KOPT-K1 (cell line): ENCODE data around the gene CSN2.

Experiments used
- H3K27ac ChIP-seq: fragments of 200-600 bp; sonication (generic); 2 replicates; pipeline ENCODE4 v1.5.1; 2016; ENCODE audit warnings: antibody characterized with exemption, mild to moderate bottlenecking, low read depth, low read length; ENCODE audit not compliant: poor library complexity, severe bottlenecking
- H3K36me3 ChIP-seq: fragments of 200-600 bp; sonication (generic); 2 replicates; pipeline ENCODE4 v1.5.1; 2017; ENCODE audit warnings: antibody characterized with exemption, mild to moderate bottlenecking, low read length, moderate library complexity; ENCODE audit not compliant: insufficient read depth
- H3K9me3 ChIP-seq: fragments of 200-600 bp; sonication (generic); 2 replicates; pipeline ENCODE4 v1.5.1; 2017; ENCODE audit warnings: antibody characterized with exemption, low read length, mild to moderate bottlenecking; ENCODE audit not compliant: insufficient read depth, poor library complexity, severe bottlenecking

CSN2 gene, protein sequence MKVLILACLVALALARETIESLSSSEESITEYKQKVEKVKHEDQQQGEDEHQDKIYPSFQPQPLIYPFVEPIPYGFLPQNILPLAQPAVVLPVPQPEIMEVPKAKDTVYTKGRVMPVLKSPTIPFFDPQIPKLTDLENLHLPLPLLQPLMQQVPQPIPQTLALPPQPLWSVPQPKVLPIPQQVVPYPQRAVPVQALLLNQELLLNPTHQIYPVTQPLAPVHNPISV

DNA sequence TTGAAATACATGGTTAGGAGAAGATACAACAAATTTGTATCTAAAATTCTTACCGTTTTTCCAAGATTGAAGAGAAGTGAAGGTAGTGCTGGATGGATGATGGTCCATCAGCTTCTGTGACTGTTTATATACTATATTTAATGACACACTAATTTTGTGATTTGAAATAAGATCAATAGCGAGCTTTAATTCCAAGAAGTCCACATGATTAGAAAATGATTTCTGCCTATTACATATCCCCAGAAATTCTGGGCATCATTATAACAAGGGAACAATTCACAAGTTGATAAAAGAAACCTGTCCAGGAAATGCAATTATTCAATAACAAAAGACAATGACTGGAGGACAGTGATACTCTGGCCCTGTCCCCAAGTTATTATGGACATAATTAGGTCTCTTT, at the start of gene CSN2:
CSN2 (minus strand) TSS at position 101 of the 400 bp plus-strand sequence. CDS start 4,733 bp downstream, outside the sequence.
- no peaks in the 10 kb centered on the region for H3K9me3 ChIP-seq

DNA sequence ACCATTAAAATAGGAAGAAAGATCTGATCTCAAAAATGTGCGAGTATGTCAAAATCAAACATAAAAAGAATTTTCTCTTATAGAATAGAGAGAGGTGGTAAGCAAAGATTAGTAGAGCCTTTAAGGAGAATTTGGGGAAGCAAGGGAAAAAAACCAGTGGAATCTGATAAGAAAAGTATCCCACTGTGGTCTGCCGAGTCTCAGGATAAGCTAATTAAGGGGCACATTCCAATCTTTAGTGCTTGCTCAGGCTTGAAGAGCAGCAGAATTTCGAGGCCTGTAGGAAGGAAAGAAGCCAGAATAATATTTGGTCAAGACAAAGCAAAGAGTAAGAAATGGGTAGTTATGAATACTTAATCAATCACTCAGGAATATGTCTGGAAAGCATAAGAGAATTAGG, 43.2 kb upstream of the CSN2 start:
- Histone ChIP-seq H3K27ac (no peak overlapping the region), H3K9me3 (no peaks in the 10 kb centered on the region), H3K36me3 (no peaks in the 10 kb centered on the region)

More for the DNA sequence above, at the start of gene CSN2:
- Histone ChIP-seq H3K36me3 (no peaks in the 10 kb centered on the region), H3K27ac (no peak within 1 kb of the TSS)

DNA sequence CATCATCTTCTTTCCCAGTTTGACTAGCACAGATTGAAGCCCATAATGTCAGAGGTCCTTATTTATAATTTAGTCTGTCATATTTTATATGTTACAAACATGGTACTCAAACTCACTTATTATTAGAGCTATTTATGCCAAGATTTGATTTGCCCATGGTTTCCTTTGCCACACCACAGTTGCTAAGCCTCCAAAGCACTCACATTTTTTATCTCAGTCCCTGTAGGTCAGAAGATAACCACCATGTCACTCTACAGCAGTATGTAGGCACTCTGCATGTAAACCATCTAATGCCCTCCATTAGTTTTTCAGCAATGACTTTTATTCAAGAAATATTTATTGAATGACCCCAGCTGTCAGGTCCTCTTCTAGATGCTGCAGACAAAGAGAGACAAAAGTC, 37.0 kb upstream of the CSN2 start:
- no peaks in the 10 kb centered on the region for H3K9me3 ChIP-seq
- no peak overlapping the region for H3K27ac ChIP-seq
- no peaks in the 10 kb centered on the region for H3K36me3 ChIP-seq

DNA sequence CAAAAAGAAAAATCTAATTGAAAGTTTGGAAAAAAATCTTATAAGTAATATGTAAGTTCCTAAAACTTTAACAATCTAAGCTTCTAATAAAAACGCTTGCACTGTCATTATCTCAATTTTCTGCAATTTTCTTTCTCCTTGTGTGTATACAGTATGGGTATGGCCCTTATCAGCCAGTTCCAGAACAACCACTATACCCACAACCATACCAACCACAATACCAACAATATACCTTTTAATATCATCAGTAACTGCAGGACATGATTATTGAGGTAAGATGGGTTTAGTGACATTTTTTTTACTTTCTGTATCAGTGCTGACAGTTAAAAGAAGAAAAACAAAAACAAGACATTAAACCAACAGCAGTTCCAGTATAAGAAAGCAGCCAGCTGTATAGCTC, 35.2 kb upstream of the CSN2 start:
- Histone ChIP-seq H3K9me3 (no peaks in the 10 kb centered on the region), H3K36me3 (no peaks in the 10 kb centered on the region), H3K27ac (no peak overlapping the region)

DNA sequence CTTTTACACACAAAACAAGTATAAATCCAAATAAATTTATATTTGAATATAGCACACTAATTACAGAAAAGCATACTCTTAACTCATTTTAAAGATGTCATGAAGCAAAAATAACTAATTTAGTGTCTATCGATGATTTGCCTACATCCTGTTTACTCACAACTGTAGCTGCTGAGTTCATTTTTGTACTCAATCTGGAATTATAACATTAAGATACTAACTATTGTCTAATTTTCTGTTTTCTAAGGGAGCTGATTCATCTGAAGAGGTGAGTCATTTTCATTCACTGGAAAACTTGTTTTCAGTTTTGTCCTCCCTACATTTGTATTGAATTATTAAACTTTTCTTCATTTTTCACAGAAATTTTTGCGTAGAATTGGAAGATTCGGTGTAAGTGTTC, 33.9 kb upstream of the CSN2 start:
- Histone ChIP-seq H3K9me3 (no peaks in the 10 kb centered on the region), H3K36me3 (no peaks in the 10 kb centered on the region), H3K27ac (no peak overlapping the region)

DNA sequence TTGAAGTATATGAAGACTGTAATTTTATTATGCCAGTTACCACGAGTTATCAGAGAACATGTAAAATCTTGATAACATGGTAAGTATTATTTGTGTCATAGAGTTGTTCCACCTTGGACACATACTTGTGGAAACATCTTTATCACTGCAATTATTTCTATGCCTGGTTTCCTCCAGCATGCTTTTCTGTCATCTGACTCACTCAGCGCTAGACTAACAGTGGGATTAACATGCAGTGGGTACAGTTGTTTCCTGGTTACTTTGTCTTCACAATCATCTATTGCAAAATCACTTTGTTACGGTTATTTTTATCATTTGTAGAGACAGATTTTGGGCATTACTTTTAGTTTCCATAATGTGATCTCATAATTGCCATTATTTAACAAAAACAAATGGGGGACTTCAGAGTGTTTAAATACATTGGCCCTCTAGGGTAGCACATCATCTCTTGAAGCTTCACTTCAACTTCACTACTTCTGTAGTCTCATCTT, 30.0 kb upstream of the CSN2 start, which contains the start of gene STATH:
STATH (plus strand) TSS at position 441 of the 491 bp plus-strand sequence. CDS start 2,472 bp downstream, outside the sequence.
- H3K36me3 ChIP-seq, result no peaks in the 10 kb centered on the region

DNA sequence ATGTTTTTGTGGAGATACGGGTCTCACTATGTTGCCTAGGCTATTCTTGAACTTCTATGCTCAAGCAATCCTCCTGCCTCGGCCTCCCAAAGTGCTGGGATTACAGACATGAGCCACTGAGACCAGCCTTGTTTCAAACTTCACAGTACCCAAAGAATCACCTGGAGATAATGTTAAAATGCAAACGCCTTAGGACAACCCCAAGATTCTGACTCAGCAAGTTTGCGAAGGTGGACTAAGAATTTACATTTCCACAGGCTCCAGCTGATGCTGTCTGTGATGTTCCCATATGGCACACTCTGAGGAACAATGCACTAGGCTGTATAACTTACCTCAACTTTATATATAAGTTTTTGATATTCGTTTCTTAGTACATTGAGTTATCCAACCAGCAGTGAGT, 29.3 kb upstream of the CSN2 start:
- H3K36me3 ChIP-seq, result no peaks in the 10 kb centered on the region
- H3K27ac ChIP-seq, result no peak overlapping the region

More for the DNA sequence above, 30.0 kb upstream of the CSN2 start, which contains the start of gene STATH:
- no peak within 1 kb of the TSS for H3K27ac ChIP-seq
- no peaks in the 10 kb centered on the region for H3K9me3 ChIP-seq

DNA sequence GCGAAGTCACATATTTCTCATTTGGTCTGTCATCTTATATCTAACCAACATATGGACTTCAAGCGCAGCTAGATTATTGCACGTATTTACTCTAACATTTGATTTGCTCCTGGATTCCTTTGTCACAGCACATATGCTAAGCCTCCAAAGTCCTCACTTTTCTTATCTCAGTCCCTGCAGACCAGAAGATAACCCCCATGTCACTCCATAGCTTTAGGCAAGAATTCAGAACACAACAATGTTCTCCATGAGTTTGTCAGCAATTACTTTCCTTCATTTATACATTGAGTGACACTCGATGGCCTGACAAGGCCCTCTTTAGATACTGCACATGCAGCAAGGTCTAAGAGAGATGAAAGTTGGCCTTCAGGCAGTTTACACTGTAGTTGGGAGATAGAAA, 25.5 kb upstream of the CSN2 start:
- no peak overlapping the region for H3K27ac ChIP-seq

More for the DNA sequence above, 29.3 kb upstream of the CSN2 start:
- no peaks in the 10 kb centered on the region for H3K9me3 ChIP-seq

DNA sequence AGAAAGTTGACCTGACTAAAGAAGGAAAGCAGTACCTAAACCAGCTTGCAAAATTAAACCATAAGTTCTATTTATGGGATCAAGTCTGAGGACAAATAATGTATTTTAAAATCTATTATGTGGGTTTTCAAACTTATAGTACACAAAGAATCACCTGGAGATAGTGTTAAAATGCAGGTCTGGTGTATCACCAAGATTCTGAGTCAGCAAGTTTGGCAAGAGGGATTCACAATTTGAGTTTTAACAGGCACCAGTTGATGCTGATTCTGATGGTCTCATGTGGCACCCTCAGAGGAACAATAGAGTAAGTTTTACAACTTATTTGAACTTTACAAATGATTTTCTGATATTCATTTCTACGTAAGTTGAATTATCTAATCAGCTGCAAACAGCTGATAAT, 21.1 kb upstream of the CSN2 start:
- H3K9me3 ChIP-seq, result no peaks in the 10 kb centered on the region
- no peak overlapping the region for H3K27ac ChIP-seq

More for the DNA sequence above, 25.5 kb upstream of the CSN2 start:
- Histone ChIP-seq H3K9me3 (no peaks in the 10 kb centered on the region), H3K36me3 (no peaks in the 10 kb centered on the region)

DNA sequence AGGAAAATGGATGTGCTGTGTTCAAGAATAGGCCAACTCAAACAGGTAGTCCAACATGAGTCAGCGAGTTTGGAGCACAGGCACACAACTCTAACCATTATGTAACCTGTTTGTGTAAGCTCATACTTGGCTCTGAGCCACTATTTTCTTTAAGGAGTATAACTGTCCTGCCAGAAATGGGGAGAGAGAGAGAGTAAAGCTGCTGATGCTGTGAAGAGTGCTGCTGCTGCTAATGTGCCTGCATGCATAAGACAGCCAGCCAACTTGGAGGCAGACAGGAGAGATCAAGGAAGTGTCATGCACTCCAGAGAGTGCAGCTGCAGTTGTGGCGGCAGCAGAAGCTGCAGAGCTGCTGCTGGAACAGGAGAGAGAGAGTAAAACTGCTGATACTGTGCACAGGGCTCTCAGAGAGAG, 18.5 kb upstream of the CSN2 start:
- Histone ChIP-seq H3K27ac (no peak overlapping the region), H3K9me3 (no peaks in the 10 kb centered on the region), H3K36me3 (no peaks in the 10 kb centered on the region)

More for the DNA sequence above, 21.1 kb upstream of the CSN2 start:
- no peaks in the 10 kb centered on the region for H3K36me3 ChIP-seq

DNA sequence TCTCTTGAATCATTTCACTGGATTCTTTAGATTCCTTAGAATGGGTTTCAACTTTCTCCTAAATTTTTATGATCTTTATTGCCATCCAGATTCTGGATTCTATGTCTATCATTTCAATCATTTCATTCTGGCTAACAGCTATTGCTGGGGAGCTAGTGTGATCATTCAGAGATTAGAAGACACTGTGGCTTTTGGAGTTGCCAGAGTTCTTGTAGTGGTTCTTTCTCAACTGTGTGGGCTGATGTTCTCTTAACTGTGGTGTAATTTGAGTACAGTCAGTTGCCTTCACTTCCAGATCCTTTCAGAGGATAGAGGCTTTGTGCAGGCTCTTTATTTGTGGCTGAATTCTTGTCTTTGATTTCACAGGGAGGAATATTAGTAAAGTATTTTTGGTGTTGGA, 12.1 kb upstream of the CSN2 start:
- H3K36me3 ChIP-seq, result no peaks in the 10 kb centered on the region
- no peaks in the 10 kb centered on the region for H3K9me3 ChIP-seq
- H3K27ac ChIP-seq, result no peak overlapping the region

DNA sequence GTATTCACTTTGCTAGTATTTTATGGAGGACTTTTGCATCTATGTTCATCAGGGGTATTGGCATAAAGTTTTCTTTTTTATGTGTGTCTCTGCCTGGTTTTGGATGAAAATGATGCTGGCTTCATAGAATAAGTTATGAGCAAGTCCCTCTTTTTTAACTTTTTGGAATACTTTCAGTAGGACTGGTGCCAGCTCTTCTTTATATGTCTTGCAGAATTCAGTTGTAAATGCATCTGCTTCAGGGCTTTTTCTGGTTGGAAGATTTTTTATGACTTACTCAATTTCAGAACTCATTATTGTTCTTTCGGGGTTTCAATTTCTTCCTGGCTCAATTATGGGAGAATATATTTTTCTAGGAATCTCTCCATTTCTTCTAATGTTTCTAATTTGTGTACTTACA, 9.1 kb upstream of the CSN2 start:
- no peaks in the 10 kb centered on the region for H3K9me3 ChIP-seq
- no peaks in the 10 kb centered on the region for H3K36me3 ChIP-seq
- H3K27ac ChIP-seq, result no peak overlapping the region

DNA sequence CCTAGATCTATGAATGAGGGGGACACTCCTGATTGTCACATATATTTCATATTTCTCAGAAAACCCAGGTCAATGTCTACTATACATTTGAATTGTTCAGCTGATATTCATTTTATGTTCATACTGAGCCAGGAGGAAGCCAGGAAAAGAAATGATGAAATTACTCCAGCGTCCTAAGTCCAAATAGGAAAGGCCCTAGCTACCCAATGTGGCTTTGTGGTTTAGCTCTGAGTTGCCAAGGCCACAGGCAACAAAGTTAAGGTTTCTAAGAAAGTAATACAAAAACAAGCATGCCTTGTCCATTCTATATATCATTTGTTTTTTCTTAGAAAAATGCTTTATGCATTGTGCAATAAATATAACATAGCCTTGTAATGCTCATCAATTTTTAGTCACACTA, 4.5 kb upstream of the CSN2 start:
- Histone ChIP-seq H3K36me3 (no peaks in the 10 kb centered on the region), H3K27ac (no peak overlapping the region), H3K9me3 (no peaks in the 10 kb centered on the region)

DNA sequence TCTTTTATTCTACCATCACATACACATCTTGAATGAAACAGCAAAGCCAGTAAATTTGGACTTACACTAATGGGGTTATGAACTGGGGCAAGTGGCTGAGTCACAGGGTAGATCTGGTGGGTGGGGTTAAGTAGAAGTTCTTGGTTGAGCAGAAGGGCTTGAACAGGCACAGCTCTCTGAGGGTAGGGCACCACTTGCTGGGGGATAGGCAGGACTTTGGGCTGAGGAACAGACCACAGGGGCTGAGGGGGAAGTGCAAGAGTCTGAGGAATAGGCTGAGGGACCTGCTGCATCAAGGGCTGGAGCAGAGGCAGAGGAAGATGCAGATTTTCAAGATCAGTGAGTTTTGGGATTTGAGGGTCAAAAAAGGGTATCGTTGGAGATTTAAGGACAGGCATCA, 8.3 kb downstream of the CSN2 start:
- no peaks in the 10 kb centered on the region for H3K36me3 ChIP-seq
- H3K9me3 ChIP-seq, result no peaks in the 10 kb centered on the region
- H3K27ac ChIP-seq, result no peak overlapping the region

DNA sequence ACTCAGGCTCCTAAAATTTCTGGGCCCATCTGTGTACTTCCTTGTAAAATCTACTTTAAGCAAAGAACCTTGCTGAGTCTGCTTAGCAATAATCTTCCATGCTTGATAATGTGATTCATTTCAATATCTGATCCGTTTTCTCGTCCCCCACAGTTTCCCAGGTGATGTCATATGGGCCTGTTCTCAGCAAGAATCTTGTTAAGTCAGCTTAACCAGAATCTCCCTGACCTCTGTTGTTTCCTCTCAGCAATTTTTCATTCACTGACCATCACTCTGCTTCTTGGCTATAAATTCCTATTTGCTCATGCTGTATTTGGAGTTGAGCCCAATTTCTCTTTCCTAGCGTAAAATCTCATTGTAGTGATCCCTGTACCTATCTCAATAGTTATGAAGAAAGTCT, 13.9 kb downstream of the CSN2 start:
- H3K27ac ChIP-seq, result no peak overlapping the region
- H3K36me3 ChIP-seq, result no peaks in the 10 kb centered on the region
- no peaks in the 10 kb centered on the region for H3K9me3 ChIP-seq

DNA sequence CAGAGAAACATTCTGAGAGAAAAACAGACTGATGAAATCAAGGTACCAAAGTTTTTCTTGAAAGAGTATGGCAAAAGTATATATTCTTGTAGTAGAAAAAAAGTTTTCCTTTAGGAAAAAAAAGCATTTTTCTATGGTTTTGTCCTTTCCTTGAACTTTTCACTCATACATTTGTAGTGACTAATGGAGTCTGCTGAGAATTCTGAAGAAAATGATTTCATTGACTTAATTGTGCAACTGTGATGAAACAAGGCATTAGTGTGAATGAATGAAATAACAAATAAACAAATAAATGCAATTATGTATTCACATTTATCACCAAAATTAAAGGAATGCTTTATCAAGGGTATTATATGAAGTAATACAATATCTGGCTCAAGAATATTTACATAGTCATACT, 29.0 kb downstream of the CSN2 start:
- Histone ChIP-seq H3K27ac (no peak overlapping the region), H3K36me3 (no peaks in the 10 kb centered on the region)

More for the DNA sequence above, 29.0 kb downstream of the CSN2 start:
- no peaks in the 10 kb centered on the region for H3K9me3 ChIP-seq
